Measurements from ENCODE around the gene STK33.

Gene STK33

GRCh38 chr11:8374716-8375115 is 219.3 kb downstream of the STK33 start:
- no peak for DNase-seq (ENCODE audit: low read depth, low spot score)

GRCh38 chr11:8373519-8374432 is 220.3 kb downstream of the STK33 start:
- no peak for DNase-seq (ENCODE audit: low read depth, low spot score)

- no peak for DNase-seq (ENCODE audit: low read depth, low spot score)
Observed at GRCh38 chr11:8372641-8373381, 221.2 kb downstream of the STK33 start.

- no peak for DNase-seq (ENCODE audit: low read depth, low spot score)
Observed at GRCh38 chr11:8371516-8371884, 222.5 kb downstream of the STK33 start.

GRCh38 chr11:8370812-8371515 is 223.1 kb downstream of the STK33 start:
- DNase-seq (ENCODE audit: low read depth, low spot score), result no peak

- no peak for DNase-seq (ENCODE audit: low read depth, low spot score)
Observed at GRCh38 chr11:8369592-8370205, 224.3 kb downstream of the STK33 start.

GRCh38 chr11:8368772-8369171 is 225.3 kb downstream of the STK33 start:
- no peak for DNase-seq (ENCODE audit: low read depth, low spot score)

- no peak for DNase-seq (ENCODE audit: low read depth, low spot score)
Observed at GRCh38 chr11:8368194-8368593, 225.8 kb downstream of the STK33 start.

- no peak for DNase-seq (ENCODE audit: low read depth, low spot score)
Observed at GRCh38 chr11:8366316-8366715, 227.7 kb downstream of the STK33 start.

- DNase-seq (ENCODE audit: low read depth, low spot score), result no peak
Observed at GRCh38 chr11:8365216-8365941, 228.6 kb downstream of the STK33 start.

GRCh38 chr11:8363921-8364320 is 230.1 kb downstream of the STK33 start:
- no peak for DNase-seq (ENCODE audit: low read depth, low spot score)

- no peak for DNase-seq (ENCODE audit: low read depth, low spot score)
Observed at GRCh38 chr11:8362899-8363298, 231.1 kb downstream of the STK33 start.

- DNase-seq (ENCODE audit: low read depth, low spot score), result no peak
Observed at GRCh38 chr11:8362491-8362890, 231.5 kb downstream of the STK33 start.

- no peak for DNase-seq (ENCODE audit: low read depth, low spot score)
Observed at GRCh38 chr11:8361664-8362210, 232.3 kb downstream of the STK33 start.

GRCh38 chr11:8361206-8361605 is 232.8 kb downstream of the STK33 start:
- DNase-seq (ENCODE audit: low read depth, low spot score), result no peak

GRCh38 chr11:8360086-8360828 is 233.8 kb downstream of the STK33 start:
- DNase-seq (ENCODE audit: low read depth, low spot score), result no peak

- DNase-seq (ENCODE audit: low read depth, low spot score), result no peak
Observed at GRCh38 chr11:8359521-8359920, 234.5 kb downstream of the STK33 start.

- no peak for DNase-seq (ENCODE audit: low read depth, low spot score)
Observed at GRCh38 chr11:8357891-8358566, 236.0 kb downstream of the STK33 start.

GRCh38 chr11:8357505-8357888 is 236.5 kb downstream of the STK33 start:
- no peak for DNase-seq (ENCODE audit: low read depth, low spot score)

Data from brain pericyte (primary cell).